Thymus (tissue), 11 donors: ENCODE results near the gene TDRD12. TPM values are rescaled to one million over a fixed set of nuclear protein-coding genes. Genes with fewer than 3 reads are reported as not detected.
"Not testable (repeated sequence)": the region's sequence is repeated elsewhere in the genome, so short reads cannot be mapped to it uniquely, and the experiment has no call there.

Source experiments
- DNase-seq, 9 donors: peaks; one replicate each; pipeline ENCODE4 v3.0.0-alpha.2; 2013; ENCODE audit warnings: low spot score in 9 of 9, low read depth in 6 of 9, missing footprints in 1 of 9
- H3K27ac ChIP-seq, 2 donors: one replicate each; pipeline ENCODE4 v1.5.1; 2013; ENCODE audit warnings: control low read depth in 1 of 2, low read depth in 1 of 2, low read length in 1 of 2, mild to moderate bottlenecking in 1 of 2, moderate library complexity in 1 of 2
- H3K27me3 ChIP-seq, 2 donors: one replicate each; pipeline ENCODE4 v1.5.1; 2013; ENCODE audit warnings: low read length in 1 of 2; ENCODE audit not compliant: control insufficient read depth in 2 of 2, insufficient read depth in 1 of 2
- H3K36me3 ChIP-seq, 2 donors: one replicate each; pipeline ENCODE4 v1.5.1; 2013; ENCODE audit warnings: low read length in 1 of 2, mild to moderate bottlenecking in 1 of 2, moderate library complexity in 1 of 2; ENCODE audit not compliant: control insufficient read depth in 2 of 2, insufficient read depth in 2 of 2
- H3K4me1 ChIP-seq, 2 donors: one replicate each; pipeline ENCODE4 v1.5.1; 2013; ENCODE audit warnings: low read length in 2 of 2; ENCODE audit not compliant: control insufficient read depth in 2 of 2, insufficient read depth in 2 of 2
- H3K4me3 ChIP-seq, 2 donors: one replicate each; pipeline ENCODE4 v1.5.1; 2013; ENCODE audit warnings: low read length in 2 of 2, control low read depth in 1 of 2, mild to moderate bottlenecking in 1 of 2
- H3K9me3 ChIP-seq, 2 donors: one replicate each; pipeline ENCODE4 v1.5.1; 2013; ENCODE audit warnings: low read length in 1 of 2, mild to moderate bottlenecking in 1 of 2; ENCODE audit not compliant: control insufficient read depth in 2 of 2, insufficient read depth in 1 of 2
- WGBS: extraction: QIAGEN DNeasy Blood & Tissue Kit; methylation state at CpG from one replicate; pipeline ENCODE4 v1.1.7; 2013; 5-methylcytosine and 5-hydroxymethylcytosine counted together
- polyA plus RNA-seq: library from polyadenylated mRNA; stranded (reverse); fragments of 200-250 nt; gene quantifications from one replicate; pipeline ENCODE4 v1.2.3, GENCODE V29; 2013
- total RNA-seq: library from RNA; stranded (reverse); fragments of 120-200 nt; gene quantifications from one replicate; pipeline ENCODE4 v1.2.4, GENCODE V29; 2013
- donor health status: healthy.

Gene TDRD12
- total and polyA plus RNA-seq, 2 donors, result 0.48 to 2.6 TPM

GRCh38 chr19:32750441-32751055, 31.0 kb downstream of the TDRD12 start:
- Histone ChIP-seq H3K4me1 (no peaks in the 10 kb centered on the region), H3K4me3 (no peak overlapping the region), H3K36me3 (no peaks in the 10 kb centered on the region), H3K9me3 (no peaks in the 10 kb centered on the region), H3K27me3 (peaks cover 5 to 27% of the 10 kb centered on the region in 2 donors), H3K27ac (no peak overlapping the region)
- no peak for DNase-seq
- 56% methylated on average over 4 of the region's 4 CpGs for WGBS

GRCh38 chr19:32751066-32751465, 31.5 kb downstream of the TDRD12 start:
- DNase-seq, result no peak
- Histone ChIP-seq H3K4me3 (no peak overlapping the region), H3K27ac (no peak overlapping the region), H3K9me3 (no peaks in the 10 kb centered on the region), H3K4me1 (no peaks in the 10 kb centered on the region), H3K27me3 (peaks cover 5 to 27% of the 10 kb centered on the region in 2 donors), H3K36me3 (no peaks in the 10 kb centered on the region)
- WGBS, result 95% methylated on average over 2 of the region's 2 CpGs

- H3K4me3 ChIP-seq, result no peak overlapping the region
- 92% methylated on average over 3 of the region's 3 CpGs for WGBS
- H3K9me3 ChIP-seq, result peaks cover 0 to 2% of the 10 kb centered on the region in 2 donors
- no peaks in the 10 kb centered on the region for H3K36me3 ChIP-seq
- no peak for DNase-seq
- peaks cover 0 to 10% of the 10 kb centered on the region in 2 donors for H3K27me3 ChIP-seq
- no peak overlapping the region for H3K27ac ChIP-seq
- H3K4me1 ChIP-seq, result no peaks in the 10 kb centered on the region
These were observed 37.6 kb downstream of the TDRD12 start for GRCh38 chr19:32757189-32757588.

- WGBS, result 92% methylated on average over 5 of the region's 5 CpGs
These were observed 45.8 kb downstream of the TDRD12 start for GRCh38 chr19:32765365-32765764.

GRCh38 chr19:32767951-32768679, 48.5 kb downstream of the TDRD12 start:
- WGBS, result 94% methylated on average over 6 of the region's 6 CpGs
- H3K36me3 ChIP-seq, result no peaks in the 10 kb centered on the region
- DNase-seq, result no peak

More at GRCh38 chr19:32765365-32765764, 45.8 kb downstream of the TDRD12 start:
- not testable (repeated sequence) for H3K27ac ChIP-seq, H3K27me3 ChIP-seq, H3K36me3 ChIP-seq, H3K4me1 ChIP-seq, H3K9me3 ChIP-seq, H3K4me3 ChIP-seq, DNase-seq

GRCh38 chr19:32771596-32771995, 52.0 kb downstream of the TDRD12 start:
- DNase-seq, result no peak

More at GRCh38 chr19:32767951-32768679, 48.5 kb downstream of the TDRD12 start:
- Histone ChIP-seq H3K9me3 (no peaks in the 10 kb centered on the region), H3K27ac (no peak overlapping the region), H3K4me1 (no peaks in the 10 kb centered on the region), H3K27me3 (peaks cover 0 to 11% of the 10 kb centered on the region in 2 donors), H3K4me3 (no peak overlapping the region)

GRCh38 chr19:32773126-32773525, 53.6 kb downstream of the TDRD12 start:
- no peaks in the 10 kb centered on the region for H3K4me1 ChIP-seq
- no peak overlapping the region for H3K4me3 ChIP-seq
- H3K9me3 ChIP-seq, result no peaks in the 10 kb centered on the region
- H3K36me3 ChIP-seq, result no peaks in the 10 kb centered on the region
- WGBS, result 96% methylated on average over 4 of the region's 4 CpGs
- DNase-seq, result no peak
- peaks cover 0 to 7% of the 10 kb centered on the region in 2 donors for H3K27me3 ChIP-seq
- no peak overlapping the region for H3K27ac ChIP-seq

More at GRCh38 chr19:32771596-32771995, 52.0 kb downstream of the TDRD12 start:
- Histone ChIP-seq H3K4me3 (no peak overlapping the region), H3K9me3 (no peaks in the 10 kb centered on the region), H3K4me1 (no peaks in the 10 kb centered on the region), H3K36me3 (no peaks in the 10 kb centered on the region), H3K27ac (no peak overlapping the region), H3K27me3 (peaks cover 0 to 9% of the 10 kb centered on the region in 2 donors)
- WGBS, result 84% methylated on average over 5 of the region's 5 CpGs

- no peaks in the 10 kb centered on the region for H3K36me3 ChIP-seq
These were observed 59.5 kb downstream of the TDRD12 start for GRCh38 chr19:32779082-32779481.

GRCh38 chr19:32781280-32781679, 61.7 kb downstream of the TDRD12 start:
- peaks cover 7 to 11% of the 10 kb centered on the region in 2 donors for H3K4me1 ChIP-seq
- H3K27ac ChIP-seq, result no peak overlapping the region
- WGBS, result 97% methylated on average over 2 of the region's 2 CpGs
- no peak overlapping the region for H3K4me3 ChIP-seq
- peaks cover 0 to 4% of the 10 kb centered on the region in 2 donors for H3K9me3 ChIP-seq
- no peaks in the 10 kb centered on the region for H3K27me3 ChIP-seq
- DNase-seq, result no peak
- H3K36me3 ChIP-seq, result no peaks in the 10 kb centered on the region

More at GRCh38 chr19:32779082-32779481, 59.5 kb downstream of the TDRD12 start:
- no peak overlapping the region for H3K4me3 ChIP-seq
- no peaks in the 10 kb centered on the region for H3K27me3 ChIP-seq
- H3K27ac ChIP-seq, result peak overlapping the region in 1 of 2 donors; percentile 67
- peaks cover 7 to 11% of the 10 kb centered on the region in 2 donors for H3K4me1 ChIP-seq
- peaks cover 0 to 4% of the 10 kb centered on the region in 2 donors for H3K9me3 ChIP-seq
- peak in 3 of 9 donors; percentile 29 to 62 (median 33) for DNase-seq
- 47% methylated on average over 7 of the region's 7 CpGs for WGBS
